Measurements from ENCODE around the gene SYNJ1.
"Not testable (repeated sequence)": the region's sequence is repeated elsewhere in the genome, so short reads cannot be mapped to it uniquely, and the experiment has no call there.

The SYNJ1 gene, protein sequence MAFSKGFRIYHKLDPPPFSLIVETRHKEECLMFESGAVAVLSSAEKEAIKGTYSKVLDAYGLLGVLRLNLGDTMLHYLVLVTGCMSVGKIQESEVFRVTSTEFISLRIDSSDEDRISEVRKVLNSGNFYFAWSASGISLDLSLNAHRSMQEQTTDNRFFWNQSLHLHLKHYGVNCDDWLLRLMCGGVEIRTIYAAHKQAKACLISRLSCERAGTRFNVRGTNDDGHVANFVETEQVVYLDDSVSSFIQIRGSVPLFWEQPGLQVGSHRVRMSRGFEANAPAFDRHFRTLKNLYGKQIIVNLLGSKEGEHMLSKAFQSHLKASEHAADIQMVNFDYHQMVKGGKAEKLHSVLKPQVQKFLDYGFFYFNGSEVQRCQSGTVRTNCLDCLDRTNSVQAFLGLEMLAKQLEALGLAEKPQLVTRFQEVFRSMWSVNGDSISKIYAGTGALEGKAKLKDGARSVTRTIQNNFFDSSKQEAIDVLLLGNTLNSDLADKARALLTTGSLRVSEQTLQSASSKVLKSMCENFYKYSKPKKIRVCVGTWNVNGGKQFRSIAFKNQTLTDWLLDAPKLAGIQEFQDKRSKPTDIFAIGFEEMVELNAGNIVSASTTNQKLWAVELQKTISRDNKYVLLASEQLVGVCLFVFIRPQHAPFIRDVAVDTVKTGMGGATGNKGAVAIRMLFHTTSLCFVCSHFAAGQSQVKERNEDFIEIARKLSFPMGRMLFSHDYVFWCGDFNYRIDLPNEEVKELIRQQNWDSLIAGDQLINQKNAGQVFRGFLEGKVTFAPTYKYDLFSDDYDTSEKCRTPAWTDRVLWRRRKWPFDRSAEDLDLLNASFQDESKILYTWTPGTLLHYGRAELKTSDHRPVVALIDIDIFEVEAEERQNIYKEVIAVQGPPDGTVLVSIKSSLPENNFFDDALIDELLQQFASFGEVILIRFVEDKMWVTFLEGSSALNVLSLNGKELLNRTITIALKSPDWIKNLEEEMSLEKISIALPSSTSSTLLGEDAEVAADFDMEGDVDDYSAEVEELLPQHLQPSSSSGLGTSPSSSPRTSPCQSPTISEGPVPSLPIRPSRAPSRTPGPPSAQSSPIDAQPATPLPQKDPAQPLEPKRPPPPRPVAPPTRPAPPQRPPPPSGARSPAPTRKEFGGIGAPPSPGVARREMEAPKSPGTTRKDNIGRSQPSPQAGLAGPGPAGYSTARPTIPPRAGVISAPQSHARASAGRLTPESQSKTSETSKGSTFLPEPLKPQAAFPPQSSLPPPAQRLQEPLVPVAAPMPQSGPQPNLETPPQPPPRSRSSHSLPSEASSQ (N-terminal part only)

DNA sequence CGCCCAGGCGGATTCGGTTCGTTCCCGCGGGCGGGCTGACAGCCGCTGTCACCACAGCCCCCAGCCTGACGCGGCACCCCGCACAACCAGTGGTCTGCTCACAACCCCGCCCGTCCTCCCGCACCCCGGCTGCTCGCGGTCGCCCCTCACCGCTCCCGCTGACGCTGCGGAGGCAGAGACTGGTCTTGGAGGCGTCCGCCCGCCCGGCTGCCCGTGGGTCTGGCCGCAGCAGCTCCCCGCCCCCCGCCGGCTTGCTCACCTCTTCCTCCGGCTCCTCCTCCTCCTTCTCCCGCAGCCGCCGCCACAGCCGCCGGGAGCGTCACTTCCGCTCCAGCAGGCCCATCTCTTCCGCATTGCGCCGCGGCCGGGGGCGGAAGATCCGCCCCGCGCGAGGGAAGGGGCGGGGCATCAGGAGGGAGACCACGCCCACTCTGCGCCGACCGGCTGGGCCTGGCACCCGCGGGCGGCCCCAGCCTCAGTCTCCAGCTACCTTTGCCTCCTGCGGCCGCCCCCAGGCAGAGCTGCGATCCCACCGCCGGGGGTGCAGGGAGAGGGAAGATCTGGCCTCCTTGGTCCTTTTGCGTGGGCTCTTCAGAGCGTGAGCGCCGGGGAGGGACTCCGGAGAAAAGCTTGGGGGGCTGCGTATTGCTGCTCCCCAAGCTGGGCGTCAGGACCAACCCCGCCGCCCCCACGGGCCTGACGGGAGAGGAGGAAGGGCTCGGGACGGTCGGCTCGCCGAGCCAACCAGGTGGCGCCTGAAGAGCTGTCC lies at the start of gene SYNJ1:
SYNJ1 (minus strand) TSS at position 327 of the 769 bp plus-strand sequence. CDS start 1,118 bp downstream, outside the sequence.
- DNase-seq, result peak; percentile 91

DNA sequence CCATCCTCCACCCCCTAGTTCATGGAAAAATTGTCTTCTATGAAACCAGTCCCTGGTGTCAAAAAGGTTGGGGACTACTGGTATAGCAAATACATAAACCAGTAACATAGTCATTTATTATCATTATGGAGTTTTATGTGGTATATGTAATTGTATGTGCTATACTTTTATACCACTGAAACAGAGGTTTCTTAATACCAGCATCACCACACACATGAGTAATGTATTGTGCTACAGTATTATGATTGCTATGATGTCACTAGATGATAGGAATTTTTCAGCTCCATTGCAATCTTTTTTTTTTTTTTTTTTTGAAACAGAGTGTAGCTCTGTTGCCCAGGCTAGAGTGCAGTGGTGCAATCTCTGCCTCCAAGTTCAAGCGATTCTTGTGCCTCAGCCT lies 49.5 kb upstream of the SYNJ1 start:
- no peak for DNase-seq

DNA sequence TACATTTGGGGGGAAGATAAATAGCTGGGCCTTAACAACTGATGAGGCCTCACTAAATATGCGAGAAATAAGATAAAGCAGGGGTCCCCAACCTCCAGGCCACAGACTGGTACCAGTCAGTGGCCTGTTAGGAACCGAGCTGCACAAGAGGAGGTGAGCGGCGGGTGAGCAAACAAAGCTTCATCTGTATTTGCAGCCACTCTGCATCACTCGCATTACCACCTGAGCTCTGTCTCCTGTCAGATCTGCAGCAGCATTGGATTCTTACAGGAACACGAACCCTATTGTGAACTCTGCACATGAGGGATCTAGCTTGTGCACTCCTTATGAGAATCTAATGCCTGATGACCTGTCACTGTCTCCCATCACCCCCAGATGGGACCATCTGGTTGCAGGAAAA lies 48.9 kb upstream of the SYNJ1 start:
- no peak for DNase-seq

DNA sequence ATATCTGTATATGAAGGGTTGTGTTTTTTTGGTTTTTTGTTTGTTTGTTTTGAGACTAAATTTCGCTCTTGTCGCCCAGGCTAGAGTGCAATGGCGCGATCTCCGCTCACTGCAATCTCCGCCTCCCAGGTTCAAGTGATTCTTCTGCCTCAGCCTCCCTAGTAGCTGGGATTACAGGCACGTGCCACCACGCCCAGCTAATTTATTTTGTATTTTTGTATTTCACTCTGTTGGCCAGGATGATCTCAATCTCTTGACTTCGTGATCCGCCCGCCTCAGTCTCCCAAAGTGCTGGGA lies 45.2 kb upstream of the SYNJ1 start:
- DNase-seq, result not testable (repeated sequence)

DNA sequence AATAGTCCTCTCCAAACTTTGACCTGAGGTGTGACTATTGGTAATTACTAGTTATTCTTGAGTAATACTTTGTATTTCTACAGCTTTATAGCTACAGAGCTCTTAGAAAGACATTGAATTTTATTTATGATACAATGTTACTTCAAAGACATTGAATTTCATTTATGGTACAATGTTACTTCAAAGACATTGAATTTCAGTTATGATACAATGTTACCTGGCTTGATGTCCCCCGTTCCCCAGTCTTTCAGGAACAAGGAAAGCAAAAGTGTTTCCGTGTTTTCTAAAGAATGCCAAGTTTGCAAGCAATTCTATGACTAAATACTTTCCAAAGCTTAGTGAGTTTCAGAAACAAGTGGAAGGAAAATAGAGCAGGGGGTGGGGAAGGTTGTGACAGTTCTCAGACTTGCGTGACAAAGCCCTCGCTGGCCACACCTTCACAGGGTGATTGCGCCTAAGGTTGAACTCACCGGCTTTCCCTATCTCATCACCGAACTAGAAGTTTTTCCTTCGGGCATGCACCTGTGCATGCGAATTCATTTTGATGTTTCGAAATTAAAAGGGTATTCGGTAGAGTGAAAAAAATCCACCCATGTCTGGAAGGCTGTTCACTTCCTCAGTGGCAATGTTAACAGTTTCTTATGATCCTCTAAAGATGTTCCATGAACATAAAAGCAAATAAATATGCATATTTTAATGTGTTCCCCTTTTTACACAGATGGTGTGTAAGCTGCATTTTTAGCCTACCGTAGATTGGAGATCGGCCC lies 44.7 kb upstream of the SYNJ1 start:
- peak; percentile 55 for DNase-seq

DNA sequence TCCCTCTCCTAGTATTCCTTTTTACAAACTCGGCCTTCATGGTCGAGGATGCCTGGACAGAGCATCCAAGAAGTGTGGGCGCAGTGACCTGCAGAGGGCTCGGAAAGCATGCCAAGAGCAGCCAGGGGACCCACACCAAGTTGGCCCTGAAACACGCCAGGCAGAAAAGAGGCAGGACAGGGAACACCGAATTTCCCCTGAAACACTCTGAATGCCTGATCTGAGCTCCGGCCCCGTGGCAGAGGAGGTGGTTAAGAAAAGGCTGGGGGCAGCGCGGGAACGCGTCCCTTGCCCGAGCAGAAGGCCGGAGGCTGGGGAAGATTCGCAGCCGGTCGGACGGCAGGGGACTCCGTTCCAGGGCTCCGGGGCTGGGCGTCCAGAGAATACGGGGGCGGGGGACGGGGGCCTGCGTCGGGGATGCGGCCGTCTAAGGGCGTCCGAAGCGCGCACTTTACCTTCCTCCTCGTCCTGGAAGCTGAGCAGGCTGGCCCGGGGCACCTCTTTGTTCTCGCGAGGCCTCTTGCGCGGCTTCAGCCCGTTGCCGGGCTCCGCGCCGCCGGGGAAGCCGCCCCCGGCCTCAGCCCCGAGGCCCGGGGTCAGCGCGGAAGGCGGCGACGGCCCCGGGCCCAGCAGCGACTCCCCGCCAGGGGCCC lies 43.2 kb upstream of the SYNJ1 start:
- no peak for DNase-seq

DNA sequence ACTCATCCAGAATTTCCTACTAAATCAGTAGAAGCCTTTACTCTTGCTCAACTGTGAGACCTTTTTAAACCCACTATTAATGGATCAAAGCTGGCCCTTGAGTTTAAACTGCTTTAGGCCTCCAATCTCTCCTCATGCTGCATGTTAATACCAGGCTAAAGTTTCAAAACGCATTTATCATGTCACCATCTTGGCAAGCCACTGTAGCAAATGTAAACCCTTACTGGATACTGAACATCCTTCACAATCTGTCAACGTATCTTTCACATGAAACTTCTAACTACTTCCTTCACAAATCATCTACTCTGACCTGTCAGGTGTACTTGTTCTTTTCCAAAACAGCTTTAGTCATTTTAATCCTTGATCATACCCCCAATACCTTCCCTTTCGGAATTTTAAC lies 40.7 kb upstream of the SYNJ1 start:
- DNase-seq, result no peak

DNA sequence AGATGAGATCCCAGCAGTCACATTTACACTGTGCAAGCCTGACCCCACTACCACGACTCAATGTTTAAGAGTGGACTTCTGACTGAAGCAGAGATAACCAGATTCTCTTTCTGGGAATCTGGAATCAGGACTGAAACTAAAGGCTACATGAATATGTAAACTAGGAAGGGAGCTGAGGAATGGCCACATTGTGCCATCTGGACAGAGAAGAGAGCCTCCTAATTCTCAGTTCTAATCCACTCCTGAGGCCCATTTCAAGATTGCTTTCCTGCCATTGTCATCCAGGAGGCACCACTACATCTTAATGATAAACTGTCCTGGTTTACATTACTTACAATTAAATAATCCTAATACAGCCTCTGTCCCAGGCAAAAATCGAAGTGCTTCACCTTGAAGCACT lies 37.2 kb upstream of the SYNJ1 start:
- DNase-seq, result no peak

DNA sequence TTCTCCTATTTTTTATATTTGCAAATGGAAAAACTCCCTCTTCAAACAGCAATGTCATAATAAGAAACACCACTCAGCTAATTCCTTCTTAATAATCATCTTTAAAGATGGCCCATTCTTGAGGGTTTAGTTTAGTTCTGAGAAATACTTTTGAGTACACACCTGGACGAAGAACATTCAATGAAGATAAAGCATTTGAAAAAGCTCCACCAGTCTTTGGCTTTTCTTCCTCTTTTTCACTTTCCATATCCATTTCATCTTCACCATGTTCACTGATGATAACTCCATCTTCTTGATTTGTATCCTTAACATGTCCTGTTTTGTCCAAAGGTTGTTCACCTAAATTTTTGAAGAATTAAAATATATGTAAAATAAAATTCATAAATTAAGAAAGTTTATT lies 36.4 kb upstream of the SYNJ1 start:
- DNase-seq, result no peak

DNA sequence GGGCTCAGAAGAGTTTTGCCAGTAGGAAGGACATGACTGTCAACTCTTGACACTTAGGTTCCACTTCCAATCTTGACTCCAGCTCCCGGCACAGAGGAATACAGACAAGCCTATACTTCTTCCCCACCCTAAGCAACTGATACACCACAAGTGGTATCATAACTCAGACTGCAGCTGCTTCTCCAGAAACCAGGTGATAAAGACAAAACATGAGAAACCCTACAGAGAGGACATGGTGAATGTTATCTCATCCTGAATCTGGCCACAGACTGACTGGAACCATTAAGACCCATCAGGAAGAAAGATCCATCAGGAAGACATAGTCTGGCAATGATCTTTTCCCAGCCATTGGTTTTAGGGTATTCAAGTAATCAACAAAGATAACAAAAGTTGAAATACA lies 30.0 kb upstream of the SYNJ1 start:
- DNase-seq, result no peak

DNA sequence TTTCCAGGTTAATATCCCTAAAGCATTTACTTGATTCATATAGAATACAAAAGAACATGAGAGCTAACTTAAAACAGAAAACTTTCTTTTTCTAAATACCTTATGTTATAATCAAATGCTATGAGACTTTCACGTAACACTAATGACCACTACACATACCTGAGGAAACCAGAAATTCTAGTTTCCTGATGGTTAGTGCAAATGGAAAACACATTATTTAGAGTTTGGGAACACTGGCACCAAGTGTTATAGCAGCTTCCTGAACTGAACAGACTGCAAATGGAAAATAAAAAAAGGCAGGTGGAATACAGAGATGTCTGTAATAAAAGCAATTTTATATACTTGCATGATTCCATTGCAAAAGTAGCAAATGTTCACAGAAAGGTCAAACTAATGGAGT lies 28.3 kb upstream of the SYNJ1 start:
- DNase-seq, result no peak

DNA sequence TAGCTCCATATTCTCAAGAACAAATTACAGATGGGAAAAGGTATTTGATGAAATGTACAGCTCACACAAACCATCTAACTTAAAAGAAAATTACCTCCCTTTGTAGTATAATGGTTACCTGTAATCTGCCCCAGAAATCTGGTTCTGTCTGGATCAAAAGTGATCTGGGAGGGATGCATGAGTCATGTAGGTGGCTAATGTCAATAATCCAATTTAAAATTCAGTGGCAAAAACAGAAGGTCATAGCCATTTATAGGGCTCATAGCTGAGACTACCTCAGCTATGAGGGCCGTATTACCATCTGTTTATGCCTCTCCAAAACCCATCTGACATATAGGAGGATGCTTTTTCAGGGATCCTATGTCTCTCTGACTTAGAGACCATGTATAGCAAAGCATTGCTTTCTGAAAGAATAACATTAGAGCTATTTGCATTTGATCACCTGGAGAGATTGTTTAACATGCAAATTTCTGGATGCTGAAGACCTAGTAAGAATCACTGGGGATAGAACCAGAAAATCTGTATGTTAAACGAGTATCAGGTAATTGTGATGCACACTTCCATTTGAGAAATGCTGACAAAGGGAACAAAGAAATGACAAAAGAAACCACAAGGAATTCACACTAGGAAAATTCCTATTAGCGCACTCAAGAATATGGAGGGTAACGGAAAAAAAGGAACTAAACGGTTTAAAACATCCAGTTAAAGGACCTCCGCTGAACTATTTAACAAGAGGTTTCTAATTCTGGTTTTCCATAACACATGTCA lies 26.2 kb upstream of the SYNJ1 start:
- DNase-seq, result no peak

DNA sequence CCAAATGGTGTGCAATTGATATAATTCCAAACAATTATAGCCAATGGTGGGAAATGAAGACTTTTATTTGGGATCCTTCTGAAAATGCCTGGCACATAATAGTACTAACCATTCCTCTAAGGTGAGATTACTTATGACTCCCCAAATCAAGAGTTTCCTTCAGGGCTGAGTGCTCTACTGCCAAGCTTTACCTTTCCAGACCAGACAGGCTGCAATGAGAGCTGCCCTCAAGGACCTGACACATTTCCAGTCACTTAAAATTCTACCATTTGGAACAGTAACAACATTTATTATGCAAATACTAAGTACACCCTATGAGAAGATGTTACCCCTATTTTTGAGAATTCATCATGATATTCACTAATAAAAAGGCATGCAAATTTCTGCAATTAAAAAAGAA lies 22.6 kb upstream of the SYNJ1 start:
- no peak for DNase-seq

DNA sequence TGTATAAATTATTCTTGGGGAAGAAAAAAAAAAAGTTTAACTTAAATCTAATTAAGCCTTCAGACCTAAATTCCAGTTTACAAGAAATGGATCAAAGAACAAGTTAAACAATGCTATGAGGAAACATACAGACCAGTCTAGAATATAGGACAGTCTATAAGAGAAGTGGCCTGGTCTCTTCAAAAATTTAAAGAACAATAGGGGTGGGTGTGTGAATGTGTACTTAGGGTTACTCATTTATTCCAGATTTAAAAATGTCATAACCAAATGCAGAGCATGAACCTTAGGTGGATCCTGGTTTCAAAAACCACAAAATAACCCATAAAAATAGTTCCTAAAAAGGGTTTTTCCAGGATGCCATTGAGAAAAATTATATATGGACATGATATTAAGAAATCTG lies 21.8 kb upstream of the SYNJ1 start:
- no peak for DNase-seq

DNA sequence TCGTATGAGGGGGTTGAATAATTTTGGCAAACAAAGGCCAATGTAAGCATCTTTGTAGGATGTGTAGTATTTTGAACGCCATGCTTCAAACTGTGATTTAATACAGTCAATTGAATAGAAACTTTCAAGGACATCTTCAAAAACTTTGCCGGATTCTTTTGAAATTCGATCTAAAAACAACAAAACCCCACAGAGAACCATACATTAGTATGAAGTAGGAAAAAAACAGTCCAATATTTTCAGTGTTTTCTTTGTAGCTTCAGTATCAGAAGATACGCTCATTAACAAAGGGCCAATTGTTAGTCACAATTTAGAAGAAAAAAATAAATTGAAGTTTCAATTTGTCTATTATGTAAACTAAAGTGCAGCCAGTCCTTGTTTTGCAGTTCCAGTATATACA lies 20.7 kb upstream of the SYNJ1 start:
- DNase-seq, result no peak

DNA sequence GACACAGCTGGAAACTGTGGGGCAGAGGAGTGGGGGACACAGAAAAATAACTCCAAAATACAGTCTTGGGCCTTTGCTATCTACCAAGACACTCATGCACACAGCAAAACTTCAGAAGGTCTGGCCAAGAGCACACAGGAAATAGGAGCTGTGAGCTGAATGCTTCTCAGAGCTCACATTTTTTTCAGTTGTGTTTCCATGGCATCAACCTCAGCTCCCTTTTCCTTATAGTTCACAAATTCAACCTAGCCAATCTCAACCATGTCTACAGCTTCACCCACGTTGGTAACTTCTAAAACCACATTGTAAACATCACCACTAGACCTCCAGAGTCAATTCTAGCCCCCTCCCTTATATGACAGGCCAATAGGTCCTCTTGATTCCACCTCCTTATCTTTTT lies 19.6 kb upstream of the SYNJ1 start:
- no peak for DNase-seq

DNA sequence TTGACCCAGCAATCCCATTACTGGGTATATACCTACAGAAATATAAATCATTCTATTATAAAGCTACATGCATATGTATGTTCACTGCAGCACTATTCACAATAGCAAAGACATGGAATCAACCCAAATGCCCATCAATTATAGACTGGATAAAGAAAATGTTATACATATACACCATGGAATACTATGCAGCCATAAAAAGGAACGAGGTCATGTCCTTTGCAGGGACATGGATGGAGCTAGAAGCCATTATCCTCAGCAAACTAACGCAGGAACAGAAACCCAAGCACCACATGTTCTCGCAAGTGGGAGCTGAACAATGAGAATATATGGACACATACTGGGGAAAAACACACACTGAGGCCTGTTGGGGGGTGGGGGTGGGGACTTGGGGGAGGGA lies 18.9 kb upstream of the SYNJ1 start:
- DNase-seq, result not testable (repeated sequence)

DNA sequence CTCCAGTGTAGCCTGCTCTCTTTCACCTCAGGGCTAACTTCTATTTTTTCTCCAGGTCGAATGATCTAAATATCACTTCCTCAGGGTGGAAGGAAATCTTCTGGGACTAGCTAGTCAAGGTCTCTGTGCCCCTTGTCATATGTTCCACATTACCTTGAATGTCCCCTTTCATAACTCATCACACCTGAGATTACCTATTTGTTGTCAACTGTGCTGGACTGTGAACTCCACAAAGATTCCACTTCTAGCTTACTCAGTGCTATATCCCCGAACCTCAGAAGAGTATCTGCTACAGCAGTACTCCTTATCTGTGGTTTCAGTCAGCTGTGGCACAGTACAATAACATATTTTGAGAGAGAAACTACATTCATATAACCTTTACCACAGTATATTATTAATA lies 14.6 kb upstream of the SYNJ1 start:
- DNase-seq, result no peak

DNA sequence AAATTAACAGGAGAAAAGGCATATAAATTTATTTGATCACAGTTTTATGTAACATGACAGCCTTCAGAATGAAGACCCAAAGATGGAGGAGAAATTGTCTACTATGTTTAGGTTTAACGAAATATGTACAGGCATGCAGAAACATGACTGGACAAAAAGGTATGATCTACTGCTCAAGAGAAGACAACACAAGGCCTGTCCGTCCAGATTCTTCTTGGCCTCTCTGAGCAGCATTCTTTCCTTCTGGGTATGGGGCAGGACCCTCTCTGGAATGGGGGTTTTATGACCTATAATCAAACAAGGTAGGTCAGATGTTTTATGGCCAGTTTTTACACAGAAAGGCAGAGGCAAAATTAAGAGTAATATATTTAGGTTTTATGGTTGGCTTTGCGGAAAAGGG lies 13.5 kb upstream of the SYNJ1 start:
- no peak for DNase-seq

DNA sequence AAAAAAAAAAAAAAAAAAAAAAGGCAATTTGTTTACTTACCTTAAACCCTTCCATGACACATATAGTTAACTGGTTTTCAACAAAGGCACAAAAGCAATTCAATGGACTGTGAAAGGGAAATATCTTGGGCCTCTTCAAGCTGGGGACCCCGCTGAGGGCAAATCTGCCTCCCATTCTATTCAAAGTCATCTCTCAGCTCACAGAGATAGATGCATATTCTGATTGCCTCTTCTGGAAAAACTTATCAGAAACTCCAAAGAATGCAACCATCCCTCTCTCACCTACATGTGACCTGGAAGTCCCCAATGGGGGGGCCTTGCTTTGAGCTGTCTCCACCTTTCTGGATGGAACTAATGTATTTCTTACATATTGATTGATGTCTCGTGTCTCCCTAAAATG lies 12.1 kb upstream of the SYNJ1 start:
- no peak for DNase-seq

DNA sequence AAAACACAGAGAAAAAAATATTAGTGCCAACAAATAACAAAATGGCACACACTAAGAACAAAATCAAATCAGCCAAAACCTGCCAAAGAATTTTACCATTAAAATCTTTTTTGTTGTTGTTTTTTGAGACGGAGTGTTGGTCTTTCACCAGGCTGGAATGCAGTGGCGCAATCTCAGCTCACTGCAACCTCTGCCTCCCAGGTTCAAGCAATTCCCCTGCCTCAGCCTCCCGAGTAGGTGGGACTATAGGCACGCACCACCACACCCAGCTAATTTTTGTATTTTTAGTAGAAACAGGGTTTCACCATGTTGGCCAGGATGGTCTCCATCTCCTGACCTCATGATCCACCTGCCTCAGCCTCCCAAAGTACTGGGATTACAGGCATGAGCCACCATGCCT lies 8.3 kb upstream of the SYNJ1 start:
- DNase-seq, result not testable (repeated sequence)

Measured in stimulated activated CD4-positive, alpha-beta T cell treated with anti-CD3 and anti-CD28 coated beads, Interleukin-12 subunit alpha, Interleukin-12 subunit beta, amount 100 ng/mL, for 4 hours (primary cell).